Panc1 (cell line): ENCODE data around the gene SLC35E3. TPM values are rescaled to one million over a fixed set of nuclear protein-coding genes. Genes with fewer than 3 reads are reported as not detected.

Experiments used
- ATAC-seq: fragments of 200-7000 bp; cut with Tn5 transposase; 2 replicates; pipeline ENCODE4 v1.9.1; 2020; ENCODE audit warnings: mild to moderate bottlenecking, moderate library complexity
- BruUV-seq: library from RNA; stranded (reverse); fragments of 400-500 nt; replicated peaks from 2 replicates; lab custom pipeline; 2021; lab: Mats Ljungman, UMichigan
- CTCF ChIA-PET: fragments of 300-600 bp; sonication (Branson Sonifier 250); formaldehyde crosslinking; loops from one replicate; lab custom pipeline; 2022; ENCODE audit warnings: antibody characterized with exemption; lab: Charles Lee
- POLR2A ChIA-PET: fragments of 300-600 bp; sonication (Branson Sonifier 250); formaldehyde crosslinking; loops from one replicate; lab custom pipeline; 2022; ENCODE audit warnings: antibody characterized with exemption; lab: Charles Lee
- DNase-seq: peaks from one replicate; pipeline ENCODE4 v3.0.0-alpha.2; 2010; ENCODE audit warnings: low read depth, low spot score
- H3K27ac ChIP-seq: 2 replicates; pipeline ENCODE4 v1.5.1; 2011; ENCODE audit warnings: mild to moderate bottlenecking, low read length, inconsistent platforms
- H3K27me3 ChIP-seq: fragments of 200-500 bp; sonication (Bioruptor generic); 2 replicates; pipeline ENCODE4 v1.6.0; 2014; ENCODE audit warnings: low read length, inconsistent platforms; ENCODE audit not compliant: control insufficient read depth, insufficient read depth
- H3K36me3 ChIP-seq: fragments of 200-500 bp; sonication (Bioruptor generic); 2 replicates; pipeline ENCODE4 v1.5.1; 2014; ENCODE audit warnings: inconsistent platforms, mild to moderate bottlenecking, low read length, moderate library complexity; ENCODE audit not compliant: control insufficient read depth, insufficient read depth
- H3K4me1 ChIP-seq: 2 replicates; pipeline ENCODE4 v1.5.1; 2011; ENCODE audit warnings: inconsistent platforms, mild to moderate bottlenecking, low read length, moderate library complexity; ENCODE audit not compliant: control insufficient read depth, insufficient read depth
- H3K4me3 ChIP-seq, 2 experiments: 2 replicates each; pipeline ENCODE4 v1.5.1; 2011 to 2012; ENCODE audit warnings: low read depth in 2 of 2, low read length in 2 of 2, mild to moderate bottlenecking in 2 of 2, inconsistent platforms in 1 of 2, moderate library complexity in 1 of 2
- H3K9me3 ChIP-seq: fragments of 200-500 bp; sonication (Bioruptor generic); 2 replicates; pipeline ENCODE4 v1.5.1; 2014; ENCODE audit warnings: low read depth, mild to moderate bottlenecking, inconsistent platforms, low read length, moderate library complexity; ENCODE audit not compliant: control insufficient read depth, insufficient read depth
- POLR2AphosphoS5 ChIP-seq: IDR thresholded peaks from 2 replicates; pipeline ENCODE4 v1.6.1; 2012; ENCODE audit warnings: mild to moderate bottlenecking, low read depth, low read length, moderate library complexity
- SIN3A ChIP-seq: IDR thresholded peaks from 2 replicates; pipeline ENCODE4 v1.6.1; 2012; ENCODE audit warnings: low read depth, mild to moderate bottlenecking, low read length, moderate library complexity, borderline replicate concordance; ENCODE audit not compliant: insufficient read depth
- TCF7L2 ChIP-seq: IDR thresholded peaks from 2 replicates; pipeline ENCODE4 v1.6.1; 2011; ENCODE audit warnings: mild to moderate bottlenecking, low read depth, low read length, inconsistent platforms
- in situ Hi-C: cut with HindIII; loops from 2 replicates; pipeline ENCODE4 v1.10.0; 2016; ENCODE audit warnings: low sequenced_read_pairs, low pct_unique_long_range_greater_than_20kb
- intact Hi-C: fragments of 100-400 bp; cut with micrococcal nuclease; formaldehyde crosslinking; loops from one replicate; pipeline ENCODE4 v1.10.0; 2022; ENCODE audit not compliant: unreplicated experiment
- total RNA-seq: library from RNA; stranded (reverse); gene quantifications from one replicate; pipeline ENCODE4 v1.2.1, GENCODE V29; 2021; ENCODE audit not compliant: unreplicated experiment
- TF ChIP-seq, protein P1 (sequence below), 2 experiments: IDR thresholded peaks; 2 replicates each; pipeline ENCODE4 v1.6.1; 2011 to 2012; ENCODE audit warnings: low read depth in 2 of 2, control low read depth in 1 of 2, low read length in 1 of 2, mild to moderate bottlenecking in 1 of 2, moderate library complexity in 1 of 2; ENCODE audit not compliant: insufficient read depth in 1 of 2
- TF ChIP-seq, protein P2 (sequence below): fragments of 450-650 bp; IDR thresholded peaks from 2 replicates; pipeline ENCODE4 v1.5.1; 2017; ENCODE audit warnings: mild to moderate bottlenecking

Gene SLC35E3
- total RNA-seq, 1 experiment from 2014 or later, result 15.9 TPM

DNA sequence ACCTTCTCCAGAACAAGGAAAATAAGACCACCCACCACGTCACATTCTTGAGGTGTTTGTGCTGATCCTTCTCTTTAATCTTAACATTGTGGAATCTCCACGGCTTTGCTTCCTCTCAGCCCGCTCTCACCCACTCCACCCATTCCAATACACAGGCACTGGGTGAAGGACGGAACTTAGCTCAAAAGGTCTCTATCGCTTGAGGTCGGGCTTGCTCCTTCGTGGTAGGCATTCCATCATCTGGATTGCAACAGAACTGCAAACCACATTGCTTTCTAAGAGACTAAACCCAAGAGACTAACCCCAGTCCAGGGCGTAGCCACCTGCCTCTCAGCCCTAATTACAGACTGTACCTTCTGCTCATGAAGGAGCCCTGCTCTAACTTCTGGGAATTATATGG, 38.0 kb downstream of the SLC35E3 start:
- Histone ChIP-seq H3K27me3 (no peaks in the 10 kb centered on the region), H3K4me3 (no peak overlapping the region), H3K36me3 (no peaks in the 10 kb centered on the region), H3K9me3 (no peaks in the 10 kb centered on the region), H3K4me1 (no peaks in the 10 kb centered on the region), H3K27ac (no peak overlapping the region)
- no peak for TF ChIP-seq TCF7L2
- no peak for TF ChIP-seq POLR2AphosphoS5
- TF ChIP-seq SIN3A, result no peak
- TF ChIP-seq, protein P1, sequence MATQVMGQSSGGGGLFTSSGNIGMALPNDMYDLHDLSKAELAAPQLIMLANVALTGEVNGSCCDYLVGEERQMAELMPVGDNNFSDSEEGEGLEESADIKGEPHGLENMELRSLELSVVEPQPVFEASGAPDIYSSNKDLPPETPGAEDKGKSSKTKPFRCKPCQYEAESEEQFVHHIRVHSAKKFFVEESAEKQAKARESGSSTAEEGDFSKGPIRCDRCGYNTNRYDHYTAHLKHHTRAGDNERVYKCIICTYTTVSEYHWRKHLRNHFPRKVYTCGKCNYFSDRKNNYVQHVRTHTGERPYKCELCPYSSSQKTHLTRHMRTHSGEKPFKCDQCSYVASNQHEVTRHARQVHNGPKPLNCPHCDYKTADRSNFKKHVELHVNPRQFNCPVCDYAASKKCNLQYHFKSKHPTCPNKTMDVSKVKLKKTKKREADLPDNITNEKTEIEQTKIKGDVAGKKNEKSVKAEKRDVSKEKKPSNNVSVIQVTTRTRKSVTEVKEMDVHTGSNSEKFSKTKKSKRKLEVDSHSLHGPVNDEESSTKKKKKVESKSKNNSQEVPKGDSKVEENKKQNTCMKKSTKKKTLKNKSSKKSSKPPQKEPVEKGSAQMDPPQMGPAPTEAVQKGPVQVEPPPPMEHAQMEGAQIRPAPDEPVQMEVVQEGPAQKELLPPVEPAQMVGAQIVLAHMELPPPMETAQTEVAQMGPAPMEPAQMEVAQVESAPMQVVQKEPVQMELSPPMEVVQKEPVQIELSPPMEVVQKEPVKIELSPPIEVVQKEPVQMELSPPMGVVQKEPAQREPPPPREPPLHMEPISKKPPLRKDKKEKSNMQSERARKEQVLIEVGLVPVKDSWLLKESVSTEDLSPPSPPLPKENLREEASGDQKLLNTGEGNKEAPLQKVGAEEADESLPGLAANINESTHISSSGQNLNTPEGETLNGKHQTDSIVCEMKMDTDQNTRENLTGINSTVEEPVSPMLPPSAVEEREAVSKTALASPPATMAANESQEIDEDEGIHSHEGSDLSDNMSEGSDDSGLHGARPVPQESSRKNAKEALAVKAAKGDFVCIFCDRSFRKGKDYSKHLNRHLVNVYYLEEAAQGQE (IDR thresholded peaks at IDR 0.05; ENCODE audit: insufficient read depth in 1 of 2, low read depth in 2 of 2, low read length in 1 of 2), result no peak
- TF ChIP-seq, protein P2, sequence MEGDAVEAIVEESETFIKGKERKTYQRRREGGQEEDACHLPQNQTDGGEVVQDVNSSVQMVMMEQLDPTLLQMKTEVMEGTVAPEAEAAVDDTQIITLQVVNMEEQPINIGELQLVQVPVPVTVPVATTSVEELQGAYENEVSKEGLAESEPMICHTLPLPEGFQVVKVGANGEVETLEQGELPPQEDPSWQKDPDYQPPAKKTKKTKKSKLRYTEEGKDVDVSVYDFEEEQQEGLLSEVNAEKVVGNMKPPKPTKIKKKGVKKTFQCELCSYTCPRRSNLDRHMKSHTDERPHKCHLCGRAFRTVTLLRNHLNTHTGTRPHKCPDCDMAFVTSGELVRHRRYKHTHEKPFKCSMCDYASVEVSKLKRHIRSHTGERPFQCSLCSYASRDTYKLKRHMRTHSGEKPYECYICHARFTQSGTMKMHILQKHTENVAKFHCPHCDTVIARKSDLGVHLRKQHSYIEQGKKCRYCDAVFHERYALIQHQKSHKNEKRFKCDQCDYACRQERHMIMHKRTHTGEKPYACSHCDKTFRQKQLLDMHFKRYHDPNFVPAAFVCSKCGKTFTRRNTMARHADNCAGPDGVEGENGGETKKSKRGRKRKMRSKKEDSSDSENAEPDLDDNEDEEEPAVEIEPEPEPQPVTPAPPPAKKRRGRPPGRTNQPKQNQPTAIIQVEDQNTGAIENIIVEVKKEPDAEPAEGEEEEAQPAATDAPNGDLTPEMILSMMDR, result no peak
- ATAC-seq (no peak), DNase-seq (no peak)
- no TSS peak for BruUV-seq
- CTCF ChIA-PET, result no interaction called here
- in situ Hi-C loops, result no loop called here
- intact Hi-C loops, result no loop called here
- POLR2A ChIA-PET, result no interaction called here

DNA sequence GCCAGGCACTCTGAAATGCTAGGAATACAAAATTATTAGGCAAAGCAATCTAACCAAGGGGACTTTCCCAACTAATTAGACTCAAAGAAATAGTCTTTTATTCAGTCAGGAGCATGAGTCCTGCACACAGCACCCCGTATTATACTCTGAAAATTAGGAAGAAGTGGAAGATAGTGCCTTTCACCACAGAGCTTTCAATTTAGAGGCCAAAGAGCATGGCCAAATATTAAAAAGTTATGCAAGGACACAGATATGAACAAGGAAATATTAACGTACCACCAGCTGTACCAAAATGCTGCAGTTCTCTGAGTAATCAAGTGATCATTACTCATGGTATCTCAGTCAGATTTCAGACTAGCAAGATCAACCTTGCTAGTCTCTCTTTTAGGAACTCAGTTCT, 39.4 kb downstream of the SLC35E3 start:
- Histone ChIP-seq H3K9me3 (no peaks in the 10 kb centered on the region), H3K36me3 (no peaks in the 10 kb centered on the region), H3K4me1 (no peaks in the 10 kb centered on the region), H3K4me3 (no peak overlapping the region), H3K27ac (no peak overlapping the region), H3K27me3 (no peaks in the 10 kb centered on the region)
- CTCF ChIA-PET, result no interaction called here
- no peak for ATAC-seq
- intact Hi-C loops (no loop called here), in situ Hi-C loops (no loop called here)
- no TSS peak for BruUV-seq
- TF ChIP-seq, protein P2, result no peak
- no peak for TF ChIP-seq POLR2AphosphoS5
- no peak for TF ChIP-seq TCF7L2
- TF ChIP-seq, protein P1 (IDR thresholded peaks at IDR 0.05; ENCODE audit: insufficient read depth in 1 of 2, low read depth in 2 of 2, low read length in 1 of 2), result no peak
- TF ChIP-seq SIN3A, result no peak
- POLR2A ChIA-PET, result no interaction called here
- no peak for DNase-seq
